ENCODE data around the gene SCNN1B. TPM values are rescaled to one million over a fixed set of nuclear protein-coding genes. Genes with fewer than 3 reads are reported as not detected.

SCNN1B gene
- total RNA-seq, 4 donors from 2014 or later: 0.31 to 4.7 (median 2.6) TPM

GRCh38 chr16:23256440-23256839, 45.7 kb upstream of the SCNN1B start:
- H3K4me1 ChIP-seq: no peaks in the 10 kb centered on the region
- 64 to 66% methylated on average over 3 of the region's 3 CpGs for WGBS, 2 donors (ENCODE audit: low coverage in 1 of 2)
- H3K4me3 ChIP-seq: no peak overlapping the region
- no peaks in the 10 kb centered on the region for H3K36me3 ChIP-seq
- no peak overlapping the region for H3K27ac ChIP-seq
- peaks cover 0 to 7% (median 0%) of the 10 kb centered on the region in 3 donors for H3K9me3 ChIP-seq
- H3K27me3 ChIP-seq: peaks cover 14% of the 10 kb centered on the region
- no peak for ATAC-seq
- TF ChIP-seq CTCF (IDR thresholded peaks at IDR 0.05) (no peak), EP300 (IDR thresholded peaks at IDR 0.05) (no peak), POLR2A (IDR thresholded peaks at IDR 0.05) (no peak), POLR2AphosphoS5 (IDR thresholded peaks at IDR 0.05) (no peak)

- no peak overlapping the region for H3K4me3 ChIP-seq
- 60 to 80% methylated on average over 1 of the region's 1 CpG for WGBS, 2 donors (ENCODE audit: low coverage in 1 of 2)
- ATAC-seq: no peak
- no peaks in the 10 kb centered on the region for H3K36me3 ChIP-seq
- peaks cover 14% of the 10 kb centered on the region for H3K27me3 ChIP-seq
- H3K27ac ChIP-seq: no peak overlapping the region
- H3K4me1 ChIP-seq: no peaks in the 10 kb centered on the region
- H3K9me3 ChIP-seq: peaks cover 0 to 7% (median 0%) of the 10 kb centered on the region in 3 donors
- TF ChIP-seq POLR2AphosphoS5 (IDR thresholded peaks at IDR 0.05): no peak
- TF ChIP-seq POLR2A (IDR thresholded peaks at IDR 0.05): no peak
- TF ChIP-seq CTCF (IDR thresholded peaks at IDR 0.05): no peak
- TF ChIP-seq EP300 (IDR thresholded peaks at IDR 0.05): no peak
Observed at GRCh38 chr16:23257682-23258081, 44.4 kb upstream of the SCNN1B start.

- H3K36me3 ChIP-seq: no peaks in the 10 kb centered on the region
- 44% methylated on average over 2 of the region's 2 CpGs; no CpG with 5 or more reads in 1 of the 2 donors for WGBS, 2 donors (ENCODE audit: low coverage in 1 of 2)
- peaks cover 15% of the 10 kb centered on the region for H3K27me3 ChIP-seq
- H3K27ac ChIP-seq: no peak overlapping the region
- no peak for TF ChIP-seq CTCF (IDR thresholded peaks at IDR 0.05)
- TF ChIP-seq POLR2A (IDR thresholded peaks at IDR 0.05): no peak
- TF ChIP-seq POLR2AphosphoS5 (IDR thresholded peaks at IDR 0.05): no peak
- no peak for TF ChIP-seq EP300 (IDR thresholded peaks at IDR 0.05)
- H3K4me3 ChIP-seq: no peak overlapping the region
- H3K9me3 ChIP-seq: peaks cover 0 to 7% (median 0%) of the 10 kb centered on the region in 3 donors
- ATAC-seq: no peak
- no peaks in the 10 kb centered on the region for H3K4me1 ChIP-seq
Observed at GRCh38 chr16:23258919-23259237, 43.2 kb upstream of the SCNN1B start.

GRCh38 chr16:23267647-23268046, 34.5 kb upstream of the SCNN1B start:
- no peak overlapping the region for H3K27ac ChIP-seq
- no peaks in the 10 kb centered on the region for H3K36me3 ChIP-seq
- no peak overlapping the region for H3K4me3 ChIP-seq
- no peaks in the 10 kb centered on the region for H3K4me1 ChIP-seq
- H3K27me3 ChIP-seq: peaks cover 15% of the 10 kb centered on the region
- no peaks in the 10 kb centered on the region for H3K9me3 ChIP-seq
- WGBS, 2 donors (ENCODE audit: low coverage in 1 of 2): 52 to 60% methylated on average over 4 to 5 of the region's 6 CpGs
- TF ChIP-seq POLR2A (IDR thresholded peaks at IDR 0.05) (no peak), POLR2AphosphoS5 (IDR thresholded peaks at IDR 0.05) (no peak), EP300 (IDR thresholded peaks at IDR 0.05) (no peak), CTCF (IDR thresholded peaks at IDR 0.05) (no peak)
- ATAC-seq: no peak

GRCh38 chr16:23268561-23268960, 33.5 kb upstream of the SCNN1B start:
- Histone ChIP-seq H3K27me3 (peaks cover 15% of the 10 kb centered on the region), H3K27ac (no peak overlapping the region), H3K4me1 (no peaks in the 10 kb centered on the region), H3K36me3 (no peaks in the 10 kb centered on the region), H3K4me3 (no peak overlapping the region), H3K9me3 (no peaks in the 10 kb centered on the region)
- ATAC-seq: no peak
- TF ChIP-seq POLR2AphosphoS5 (IDR thresholded peaks at IDR 0.05) (no peak), EP300 (IDR thresholded peaks at IDR 0.05) (no peak), POLR2A (IDR thresholded peaks at IDR 0.05) (no peak), CTCF (IDR thresholded peaks at IDR 0.05) (no peak)

Data from gastroesophageal sphincter (tissue), 4 donors.